PC-3 (cell line): ENCODE data around the gene FSCN2. TPM values are rescaled to one million over a fixed set of nuclear protein-coding genes. Genes with fewer than 3 reads are reported as not detected.

Source experiments
- ATAC-seq: fragments of 200-7000 bp; cut with Tn5 transposase; 2 replicates; pipeline ENCODE4 v1.9.1; 2020; ENCODE audit warnings: mild to moderate bottlenecking, moderate library complexity
- BruUV-seq: library from RNA; stranded (reverse); fragments of 400-500 nt; replicated peaks from 2 replicates; lab custom pipeline; 2021; lab: Mats Ljungman, UMichigan
- CTCF ChIA-PET: fragments of 300-600 bp; sonication (Branson Sonifier 250); formaldehyde crosslinking; loops from one replicate; lab custom pipeline; 2022; ENCODE audit warnings: antibody characterized with exemption; lab: Charles Lee
- POLR2A ChIA-PET: fragments of 300-600 bp; sonication (Branson Sonifier 250); formaldehyde crosslinking; loops from one replicate; lab custom pipeline; 2022; ENCODE audit warnings: antibody characterized with exemption; ENCODE audit not compliant: unreplicated experiment; lab: Charles Lee
- DNase-seq: peaks from one replicate; pipeline ENCODE4 v3.0.0-alpha.2; 2015
- H2AFZ ChIP-seq: fragments of 300-600 bp; sonication (generic); 2 replicates; pipeline ENCODE4 v1.6.0; 2016; ENCODE audit warnings: antibody characterized with exemption, low read length
- H3F3A ChIP-seq: fragments of 300-600 bp; sonication (generic); one replicate; pipeline ENCODE4 v1.6.0; 2017; ENCODE audit warnings: antibody characterized with exemption, low read length, control low read depth, mild to moderate bottlenecking; ENCODE audit not compliant: unreplicated experiment
- H3K27ac ChIP-seq: fragments of 300-600 bp; sonication (generic); 2 replicates; pipeline ENCODE4 v1.5.1; 2016; ENCODE audit warnings: mild to moderate bottlenecking, low read length
- H3K27me3 ChIP-seq: fragments of 300-600 bp; sonication (generic); 2 replicates; pipeline ENCODE4 v1.6.1; 2016; ENCODE audit warnings: low read length, mixed read lengths
- H3K36me3 ChIP-seq: fragments of 300-600 bp; sonication (generic); 2 replicates; pipeline ENCODE4 v1.6.1; 2016; ENCODE audit warnings: low read depth, mixed run types, low read length, mixed read lengths
- H3K4me1 ChIP-seq: fragments of 300-600 bp; sonication (generic); 2 replicates; pipeline ENCODE4 v1.5.1; 2016; ENCODE audit warnings: low read length; ENCODE audit not compliant: insufficient read depth
- H3K4me2 ChIP-seq: fragments of 300-600 bp; sonication (generic); 2 replicates; pipeline ENCODE4 v1.6.0; 2016; ENCODE audit warnings: low read length
- H3K4me3 ChIP-seq: fragments of 300-600 bp; sonication (generic); 2 replicates; pipeline ENCODE4 v1.5.1; 2016; ENCODE audit warnings: mild to moderate bottlenecking, low read length, mixed read lengths
- H3K79me2 ChIP-seq: fragments of 300-600 bp; sonication (generic); 2 replicates; pipeline ENCODE4 v1.6.1; 2017; ENCODE audit warnings: low read length, mixed read lengths
- H3K9ac ChIP-seq: fragments of 300-600 bp; sonication (generic); 2 replicates; pipeline ENCODE4 v1.6.0; 2016; ENCODE audit warnings: mild to moderate bottlenecking, low read length
- H3K9me2 ChIP-seq: fragments of 300-600 bp; sonication (generic); replicated peaks from 2 replicates; pipeline ENCODE4 v1.6.1; 2016; ENCODE audit warnings: mixed run types, low read length, mixed read lengths
- H3K9me3 ChIP-seq: fragments of 300-600 bp; sonication (generic); 2 replicates; pipeline ENCODE4 v1.6.1; 2016; ENCODE audit warnings: low read length, mixed read lengths
- H4K20me1 ChIP-seq: fragments of 300-600 bp; sonication (generic); 2 replicates; pipeline ENCODE4 v1.6.1; 2016; ENCODE audit warnings: low read length, mixed read lengths
- EZH2 ChIP-seq: fragments of 300-600 bp; sonication (generic); IDR thresholded peaks from one replicate; pipeline ENCODE4 v1.6.1; 2017; ENCODE audit warnings: antibody characterized with exemption, mild to moderate bottlenecking, low read length; ENCODE audit not compliant: unreplicated experiment
- EZH2phosphoT487 ChIP-seq: fragments of 300-600 bp; sonication (generic); IDR thresholded peaks from 2 replicates; pipeline ENCODE4 v1.6.1; 2018; ENCODE audit warnings: mild to moderate bottlenecking, antibody characterized with exemption, low read length, borderline replicate concordance
- intact Hi-C: fragments of 100-400 bp; cut with micrococcal nuclease; formaldehyde crosslinking; loops from 2 replicates; pipeline ENCODE4 v1.9.0; 2023
- total RNA-seq: library from RNA; depleted of rRNA; stranded (reverse); fragments of >200 nt; gene quantifications from 2 replicates; pipeline ENCODE4 v1.2.3, GENCODE V29; 2014
- TF ChIP-seq, protein P1 (sequence below): fragments of 300-600 bp; sonication (generic); conservative IDR thresholded peaks from 2 replicates; pipeline ENCODE4 v1.5.1; 2017; ENCODE audit warnings: antibody characterized with exemption, low read depth, mild to moderate bottlenecking, low read length

Gene FSCN2
- total RNA-seq, 1 experiment from 2014 or later = 0.87 TPM

DNA sequence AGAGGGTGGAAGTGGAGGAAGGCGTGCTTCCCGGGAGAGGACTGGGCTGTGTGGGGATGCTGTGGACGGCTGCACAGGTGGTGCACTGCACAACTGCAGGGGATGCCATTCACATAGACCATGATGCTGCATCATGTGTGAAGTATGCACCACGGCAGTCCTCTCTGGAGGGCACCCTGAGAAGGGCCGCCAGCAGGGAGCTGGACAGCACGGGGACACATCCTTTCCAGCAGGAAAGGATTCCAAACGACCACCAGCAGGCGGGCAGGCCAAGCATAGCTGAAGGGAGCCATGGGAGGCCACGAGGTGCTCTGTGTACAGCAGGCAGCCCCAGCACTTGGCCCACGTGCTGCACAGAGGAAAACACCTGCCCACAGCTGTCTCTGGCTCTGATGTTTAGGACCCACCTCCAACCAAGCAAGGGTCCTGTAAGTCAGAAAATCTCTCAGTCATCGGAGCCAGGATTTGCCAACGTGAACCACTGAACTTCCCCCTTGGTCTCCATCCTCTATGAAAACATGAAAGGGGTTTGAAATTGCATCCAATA is 25.6 kb upstream of the FSCN2 start:
- CTCF ChIA-PET = no interaction called here

DNA sequence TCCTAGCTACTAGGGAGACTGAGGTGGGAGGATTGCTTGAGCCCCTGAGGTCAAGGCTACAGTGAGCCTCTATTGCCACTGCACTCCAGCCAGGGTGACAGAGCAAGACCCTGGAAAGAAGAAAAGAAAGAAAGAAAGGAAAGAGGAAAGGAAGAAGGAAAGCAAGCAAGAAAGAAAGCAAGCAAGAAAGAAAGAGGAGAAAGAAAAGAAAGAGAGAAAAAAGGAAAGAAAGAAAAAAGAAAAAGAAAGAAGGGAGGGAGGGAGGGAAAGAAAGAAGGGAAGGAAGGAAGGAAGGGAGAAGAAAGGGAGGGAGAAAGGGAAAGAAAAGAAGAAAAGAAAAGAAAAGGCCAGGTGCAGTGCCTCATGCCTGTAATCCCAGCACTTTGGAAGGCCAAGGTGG is 24.6 kb upstream of the FSCN2 start:
- Histone ChIP-seq H3K27me3 (no peaks in the 10 kb centered on the region), H3K9ac (no peak overlapping the region), H3K9me2 (no peaks in the 10 kb centered on the region), H3K27ac (no peak overlapping the region), H3K36me3 (no peaks in the 10 kb centered on the region), H3K4me1 (no peaks in the 10 kb centered on the region), H3F3A (no peaks in the 10 kb centered on the region), H4K20me1 (no peaks in the 10 kb centered on the region), H3K9me3 (no peaks in the 10 kb centered on the region), H3K4me2 (no peak overlapping the region), H3K79me2 (no peaks in the 10 kb centered on the region), H3K4me3 (no peak overlapping the region), H2AFZ (no peak overlapping the region)
- ATAC-seq (no peak), DNase-seq (no peak)
- POLR2A ChIA-PET = no interaction called here
- intact Hi-C loops = no loop called here
- CTCF ChIA-PET = no interaction called here
- TF ChIP-seq, protein P1, sequence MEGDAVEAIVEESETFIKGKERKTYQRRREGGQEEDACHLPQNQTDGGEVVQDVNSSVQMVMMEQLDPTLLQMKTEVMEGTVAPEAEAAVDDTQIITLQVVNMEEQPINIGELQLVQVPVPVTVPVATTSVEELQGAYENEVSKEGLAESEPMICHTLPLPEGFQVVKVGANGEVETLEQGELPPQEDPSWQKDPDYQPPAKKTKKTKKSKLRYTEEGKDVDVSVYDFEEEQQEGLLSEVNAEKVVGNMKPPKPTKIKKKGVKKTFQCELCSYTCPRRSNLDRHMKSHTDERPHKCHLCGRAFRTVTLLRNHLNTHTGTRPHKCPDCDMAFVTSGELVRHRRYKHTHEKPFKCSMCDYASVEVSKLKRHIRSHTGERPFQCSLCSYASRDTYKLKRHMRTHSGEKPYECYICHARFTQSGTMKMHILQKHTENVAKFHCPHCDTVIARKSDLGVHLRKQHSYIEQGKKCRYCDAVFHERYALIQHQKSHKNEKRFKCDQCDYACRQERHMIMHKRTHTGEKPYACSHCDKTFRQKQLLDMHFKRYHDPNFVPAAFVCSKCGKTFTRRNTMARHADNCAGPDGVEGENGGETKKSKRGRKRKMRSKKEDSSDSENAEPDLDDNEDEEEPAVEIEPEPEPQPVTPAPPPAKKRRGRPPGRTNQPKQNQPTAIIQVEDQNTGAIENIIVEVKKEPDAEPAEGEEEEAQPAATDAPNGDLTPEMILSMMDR = no peak
- TF ChIP-seq EZH2phosphoT487 (no peak), EZH2 (no peak)
- no TSS peak for BruUV-seq

More for the DNA sequence above, 25.6 kb upstream of the FSCN2 start:
- Histone ChIP-seq H3K27me3 (no peaks in the 10 kb centered on the region), H3K79me2 (no peaks in the 10 kb centered on the region), H3K9ac (no peak overlapping the region), H3K9me2 (no peaks in the 10 kb centered on the region), H3K4me2 (no peak overlapping the region), H3K4me3 (no peak overlapping the region), H3K36me3 (no peaks in the 10 kb centered on the region), H3K4me1 (no peaks in the 10 kb centered on the region), H2AFZ (no peak overlapping the region), H3K9me3 (no peaks in the 10 kb centered on the region), H3F3A (no peaks in the 10 kb centered on the region), H4K20me1 (no peaks in the 10 kb centered on the region), H3K27ac (no peak overlapping the region)
- no TSS peak for BruUV-seq
- POLR2A ChIA-PET = no interaction called here
- ATAC-seq (no peak), DNase-seq (no peak)
- TF ChIP-seq EZH2 = no peak
- TF ChIP-seq, protein P1 = no peak
- TF ChIP-seq EZH2phosphoT487 = no peak
- intact Hi-C loops = no loop called here

DNA sequence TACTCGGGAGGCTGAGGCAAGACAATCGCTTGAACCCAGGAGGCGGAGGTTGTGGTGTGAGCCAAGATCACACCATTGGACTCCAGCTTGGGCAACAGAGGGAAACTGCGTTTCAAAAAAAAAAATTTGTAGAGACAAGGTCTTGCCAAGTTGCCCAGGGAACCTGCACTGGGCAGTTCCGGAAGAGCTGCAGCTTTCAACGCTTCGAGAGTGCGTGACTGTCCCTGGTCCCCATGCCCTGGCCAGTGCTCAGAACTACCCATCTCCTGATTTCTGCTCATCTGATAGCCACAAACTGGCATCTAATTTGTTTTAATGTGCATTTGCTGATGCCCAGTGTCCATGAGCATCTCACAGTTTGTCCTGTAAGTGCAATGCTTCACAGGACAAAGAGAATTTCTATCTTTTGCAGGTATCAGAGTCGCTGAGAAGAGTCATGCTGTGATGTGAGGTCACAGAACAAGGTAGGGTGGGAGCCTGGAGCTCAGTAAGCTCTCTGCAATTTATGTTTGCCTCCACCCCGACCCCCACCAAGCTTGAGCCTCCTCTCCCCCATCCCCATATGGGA is 19.5 kb upstream of the FSCN2 start:
- peaks cover 39% of the 10 kb centered on the region for H4K20me1 ChIP-seq
- ChIA-PET POLR2A (interaction anchor here (0.8 kb wide), 1 partner anchor 64 kb away, joined by 8 read pairs; no protein-coding TSS in a partner anchor), CTCF (interaction anchor here (0.7 to 0.9 kb wide), 2 partner anchors 24 to 111 kb away, joined by 3 to 5 read pairs; no protein-coding TSS in a partner anchor)
- TF ChIP-seq, protein P1 = no peak
- no peak for TF ChIP-seq EZH2phosphoT487
- no peak for TF ChIP-seq EZH2
- H3K4me1 ChIP-seq = peaks cover 14% of the 10 kb centered on the region
- peaks cover 29% of the 10 kb centered on the region for H3K36me3 ChIP-seq
- ATAC-seq = peak; percentile 1; the same call in 1 of the 2 replicates
- H3K9ac ChIP-seq = no peak overlapping the region
- H3K79me2 ChIP-seq = peaks cover 46% of the 10 kb centered on the region
- peaks cover 22% of the 10 kb centered on the region for H3F3A ChIP-seq
- no peaks in the 10 kb centered on the region for H3K9me2 ChIP-seq
- H3K27ac ChIP-seq = no peak overlapping the region
- no TSS peak for BruUV-seq
- no peaks in the 10 kb centered on the region for H3K9me3 ChIP-seq
- no peak overlapping the region for H2AFZ ChIP-seq
- H3K4me2 ChIP-seq = peak overlapping the region; percentile 88
- intact Hi-C loops = no loop called here
- peak overlapping the region; percentile 99 for H3K4me3 ChIP-seq
- no peaks in the 10 kb centered on the region for H3K27me3 ChIP-seq
- DNase-seq = peak; percentile 42
